NAMALWA (cell line): ENCODE data around the gene MICAL2.
"Not testable (repeated sequence)": the region's sequence is repeated elsewhere in the genome, so short reads cannot be mapped to it uniquely, and the experiment has no call there.

Experiments
- DNase-seq: peaks from one replicate; pipeline ENCODE4 v3.0.0-alpha.2; 2015; ENCODE audit warnings: low spot score

MICAL2 gene

DNA sequence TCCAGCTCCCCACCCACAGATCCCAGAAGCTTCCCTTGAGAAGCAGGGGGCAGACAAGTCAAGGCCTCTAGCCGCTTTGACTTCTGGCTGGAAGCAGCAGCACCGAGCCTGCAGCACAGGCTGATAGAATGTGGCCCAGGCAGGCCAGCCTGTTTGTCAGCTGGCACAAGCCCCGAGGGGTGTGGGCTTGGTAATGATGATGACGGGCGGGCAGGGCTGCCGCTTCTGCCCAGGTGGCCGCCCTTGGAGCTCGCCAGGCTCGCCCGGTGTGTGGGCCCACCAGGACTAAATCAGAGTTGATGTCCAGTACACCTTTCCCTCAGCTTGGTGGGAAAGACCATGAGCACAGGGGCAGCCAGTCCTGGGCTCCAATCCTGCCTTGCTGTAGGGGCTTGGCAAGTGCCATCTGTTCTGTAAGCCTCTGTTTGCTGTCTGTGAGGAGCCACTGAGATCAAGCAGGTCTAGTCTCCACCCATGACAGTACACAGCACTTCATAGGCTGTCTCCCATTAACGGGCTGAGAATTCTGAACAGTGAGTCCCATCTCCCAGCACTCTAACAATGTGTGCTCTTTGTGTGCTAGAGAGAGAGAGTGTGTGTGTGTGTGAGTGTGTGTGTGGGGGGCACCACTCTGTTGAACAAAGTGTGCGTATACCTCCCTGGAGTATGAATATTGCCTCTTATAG, 26.8 kb downstream of the MICAL2 start:
- no peak for DNase-seq

GRCh38 chr11:12137938-12138731, 27.7 kb downstream of the MICAL2 start:
- DNase-seq = no peak

DNA sequence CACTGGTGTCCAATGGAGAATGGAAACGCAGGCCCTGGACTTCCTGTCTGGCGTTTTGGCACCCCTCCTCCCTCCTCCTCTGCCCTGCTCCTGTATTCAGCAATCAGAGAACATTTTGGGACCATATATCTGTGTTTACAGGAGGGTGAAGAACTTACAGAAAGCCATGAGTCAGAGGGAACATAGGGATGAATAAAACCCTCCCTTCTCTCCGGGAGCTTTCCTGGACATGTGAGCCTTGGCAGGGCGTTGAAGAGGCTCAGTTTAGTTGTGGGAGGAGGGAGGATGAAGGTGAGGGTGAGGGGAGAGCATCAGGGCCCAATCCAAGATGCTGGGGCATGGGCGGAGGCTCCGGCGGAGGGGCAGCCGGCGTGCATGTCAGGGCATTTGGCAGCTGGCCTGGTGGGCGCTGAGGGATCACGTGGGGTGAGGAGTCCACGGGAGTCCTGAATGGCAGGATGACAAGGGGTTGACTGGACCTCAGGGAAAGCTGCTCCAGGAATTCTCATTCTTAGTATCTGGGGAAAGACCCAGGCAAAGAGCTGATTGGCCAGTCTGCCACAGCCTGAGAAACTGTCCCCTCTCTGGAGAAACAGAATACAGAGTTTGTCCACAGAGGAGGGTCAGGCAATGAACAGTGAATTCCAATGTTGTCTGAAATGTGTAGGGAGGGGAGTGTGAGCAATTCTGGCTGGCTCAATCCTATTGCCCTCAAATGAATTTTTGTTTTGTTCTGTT, 28.9 kb downstream of the MICAL2 start:
- DNase-seq = no peak

GRCh38 chr11:12140186-12140793, 29.9 kb downstream of the MICAL2 start:
- no peak for DNase-seq

- no peak for DNase-seq
Measured at GRCh38 chr11:12141283-12141682, 30.9 kb downstream of the MICAL2 start.

GRCh38 chr11:12142176-12142575, 31.8 kb downstream of the MICAL2 start:
- no peak for DNase-seq

- no peak for DNase-seq
Measured at GRCh38 chr11:12142909-12143308, 32.5 kb downstream of the MICAL2 start.

DNA sequence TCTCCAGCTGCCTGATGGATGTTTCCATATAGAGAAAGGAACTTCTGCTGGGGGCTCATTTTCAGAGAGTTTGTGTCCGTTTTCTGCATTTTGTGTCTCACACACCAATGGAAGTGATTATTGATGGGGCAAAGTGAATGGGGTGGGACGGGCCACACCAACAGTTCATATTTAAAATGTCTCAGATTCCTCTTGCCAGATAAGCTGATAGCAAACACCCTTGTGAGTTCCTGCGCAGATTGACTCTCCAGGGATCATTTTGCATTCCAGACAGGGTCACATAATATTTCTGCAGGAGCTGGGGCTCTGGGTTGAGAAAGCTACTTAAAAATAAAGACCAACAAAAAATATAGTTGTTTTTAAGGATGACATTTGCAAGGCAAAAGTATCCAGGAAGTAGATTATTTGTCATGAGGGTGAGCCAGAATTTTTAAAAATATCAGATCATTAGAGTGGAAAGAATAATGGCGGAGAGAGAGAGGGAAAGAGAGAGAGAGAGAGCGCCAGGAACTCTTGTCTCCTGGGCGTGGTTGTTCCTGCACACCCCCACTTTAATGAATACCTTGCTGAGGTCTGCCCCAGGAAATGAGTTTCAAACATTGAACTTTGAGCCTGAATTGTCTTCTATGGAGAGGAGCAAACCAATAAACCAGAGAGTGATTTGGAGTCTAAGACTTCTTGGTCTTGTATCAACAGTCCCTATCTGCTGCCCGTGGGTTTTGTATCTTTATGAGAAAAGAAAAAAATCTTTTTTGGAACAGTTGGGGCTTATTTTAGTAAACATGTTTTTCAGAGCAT, 33.3 kb downstream of the MICAL2 start:
- DNase-seq = no peak

- DNase-seq = no peak
Measured at GRCh38 chr11:12144330-12145174, 34.2 kb downstream of the MICAL2 start.

DNA sequence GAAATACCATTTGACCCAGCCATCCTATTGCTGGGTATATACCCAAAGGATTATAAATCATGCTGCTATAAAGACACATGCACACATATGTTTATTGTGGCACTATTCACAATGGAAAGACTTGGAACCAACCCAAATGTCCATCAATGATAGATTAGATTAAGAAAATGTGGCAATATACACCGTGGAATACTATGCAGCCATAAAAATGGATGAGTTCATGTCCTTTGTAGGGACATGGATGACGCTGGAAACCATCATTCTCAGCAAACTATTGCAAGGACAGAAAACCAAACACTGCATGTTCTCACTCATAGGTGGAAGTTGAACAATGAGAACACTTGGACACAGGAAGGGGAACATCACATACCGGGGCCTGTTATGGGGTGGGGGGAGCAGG, 36.3 kb downstream of the MICAL2 start:
- not testable (repeated sequence) for DNase-seq

DNA sequence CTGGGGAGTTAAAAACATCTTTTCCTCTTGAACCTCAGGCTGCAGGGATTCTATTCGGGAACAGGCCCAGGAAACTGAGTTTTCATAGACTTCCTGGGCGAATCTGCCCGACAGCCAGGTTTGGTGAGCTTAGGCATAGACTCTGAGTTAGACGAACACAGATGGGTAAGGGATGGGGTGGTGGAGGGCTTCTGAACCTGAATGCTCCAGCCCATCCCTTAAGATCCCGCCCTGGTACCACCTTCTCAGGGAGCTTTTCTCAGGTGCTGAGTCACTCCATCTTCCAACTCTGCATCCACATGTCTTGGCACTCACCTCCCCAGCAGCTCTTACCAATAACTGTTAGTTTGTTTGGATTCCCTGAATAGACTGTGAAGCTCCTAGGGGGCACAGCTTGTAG, 37.4 kb downstream of the MICAL2 start:
- no peak for DNase-seq

- DNase-seq = no peak
Measured at GRCh38 chr11:12148466-12148865, 38.1 kb downstream of the MICAL2 start.

DNA sequence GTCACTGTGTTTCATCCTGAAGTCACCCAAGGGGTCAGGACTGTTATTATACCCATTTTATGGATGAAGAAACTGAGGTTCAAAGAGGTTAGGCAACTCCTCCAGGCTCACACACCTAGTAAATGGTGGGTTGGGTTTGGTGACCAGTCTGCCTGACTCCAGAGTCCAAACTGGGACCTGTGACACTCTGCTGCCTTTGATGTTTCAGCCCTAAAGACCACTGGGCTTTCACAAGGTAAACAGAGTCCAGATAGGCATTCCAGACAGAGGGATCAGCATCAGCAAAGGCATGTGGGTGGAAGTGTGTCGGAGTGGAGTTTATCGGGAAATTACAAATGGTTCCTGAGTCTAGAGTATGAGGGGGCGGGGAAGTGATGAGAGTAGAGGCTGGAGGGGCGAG, 38.5 kb downstream of the MICAL2 start:
- DNase-seq = no peak

GRCh38 chr11:12149672-12150225, 39.4 kb downstream of the MICAL2 start:
- DNase-seq = no peak

- DNase-seq = no peak
Measured at GRCh38 chr11:12150831-12151382, 40.5 kb downstream of the MICAL2 start.

DNA sequence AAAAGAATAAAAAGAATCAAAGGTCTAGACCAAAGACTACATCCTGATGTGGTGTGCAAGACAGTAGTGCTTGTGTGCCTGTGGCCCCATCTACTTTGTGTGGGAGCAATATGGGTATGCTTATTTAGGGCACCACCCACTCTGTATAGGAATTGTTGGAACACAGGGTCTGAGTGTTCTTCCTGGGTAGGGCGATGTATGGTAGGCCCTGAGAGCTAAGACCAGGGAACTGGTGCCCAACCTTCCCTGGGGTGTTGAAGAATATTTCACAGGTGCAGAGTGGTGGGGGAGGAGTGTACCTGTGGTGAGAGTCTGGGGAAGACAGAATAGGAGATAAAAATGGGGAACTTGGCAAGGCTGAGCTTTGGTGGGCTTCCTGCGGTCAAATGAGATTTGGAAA, 41.9 kb downstream of the MICAL2 start:
- DNase-seq = no peak

- DNase-seq = no peak
Measured at GRCh38 chr11:12154871-12155668, 44.7 kb downstream of the MICAL2 start.

- DNase-seq = no peak
Measured at GRCh38 chr11:12155696-12156095, 45.3 kb downstream of the MICAL2 start.
